Stomach (tissue), 9 donors: Measurements from ENCODE around the gene SLC4A1AP. TPM values are rescaled to one million over a fixed set of nuclear protein-coding genes. Genes with fewer than 3 reads are reported as not detected.

Source experiments
- DNase-seq, 2 donors: peaks; one replicate each; pipeline versions ENCODE4 v3.0.0 to v3.0.0-alpha.2; 2013 to 2019
- H3K27ac ChIP-seq, 5 donors: fragments of 200-600 bp in 4 of 5; sonication (generic) in 4 of 5; one replicate each; pipeline ENCODE4 v1.5.1; 2013 to 2019; ENCODE audit warnings: mild to moderate bottlenecking in 1 of 5, moderate library complexity in 1 of 5
- H3K27me3 ChIP-seq, 3 donors: fragments of 200-600 bp; sonication (generic); one replicate each; pipeline ENCODE4 v1.5.1; 2017 to 2019; ENCODE audit warnings: mixed run types in 1 of 3
- H3K36me3 ChIP-seq, 4 donors: fragments of 200-600 bp; sonication (generic); 1 replicate in 3 of 4; 2 replicates in 1 of 4; pipeline ENCODE4 v1.5.1; 2016 to 2019
- H3K4me1 ChIP-seq, 4 donors: fragments of 200-600 bp; sonication (generic); one replicate each; pipeline ENCODE4 v1.5.1; 2016 to 2019
- H3K4me3 ChIP-seq, 4 donors: fragments of 200-600 bp; sonication (generic) in 3 of 4; one replicate each; pipeline ENCODE4 v1.5.1; 2016 to 2019; ENCODE audit warnings: mild to moderate bottlenecking in 1 of 4
- H3K9me3 ChIP-seq, 4 donors: fragments of 200-600 bp; sonication (generic); one replicate each; pipeline ENCODE4 v1.5.1; 2016 to 2019
- EP300 ChIP-seq: sonication (generic); formaldehyde crosslinking; IDR thresholded peaks from one replicate; pipeline ENCODE4 v1.6.1; 2017; ENCODE audit warnings: antibody characterized with exemption
- POLR2A ChIP-seq, 4 donors: fragments of 450-650 bp; IDR thresholded peaks; one replicate each; pipeline ENCODE4 v1.6.1; 2016; ENCODE audit warnings: antibody characterized with exemption in 4 of 4, control low read depth in 2 of 4, mild to moderate bottlenecking in 1 of 4, moderate library complexity in 1 of 4
- POLR2AphosphoS5 ChIP-seq, 3 donors: sonication (generic); formaldehyde crosslinking; IDR thresholded peaks; one replicate each; pipeline ENCODE4 v1.6.1; 2016; ENCODE audit warnings: antibody characterized with exemption in 3 of 3
- WGBS, 5 donors: extraction: QIAGEN DNeasy Blood & Tissue Kit in 3 of 5; methylation state at CpG; one replicate each; pipeline versions ENCODE4 v1.1.5 to v1.1.7; 2013 to 2018; 5-methylcytosine and 5-hydroxymethylcytosine counted together
- intact Hi-C: fragments of 100-400 bp; cut with DNase I; formaldehyde crosslinking; loops from one replicate; pipeline ENCODE4 v1.15.1; 2023; ENCODE audit warnings: low total_unique reads
- polyA plus RNA-seq, 3 donors: library from polyadenylated mRNA; stranded (reverse); fragments of 200-250 nt; gene quantifications; one replicate each; pipeline ENCODE4 v1.2.3, GENCODE V29; 2013
- total RNA-seq, 5 donors: library from RNA; depleted of rRNA; stranded (reverse); fragments of >200 nt; gene quantifications; one replicate each; pipeline versions ENCODE4 v1.1.0 to v1.2.3, GENCODE V29; 2014 to 2016
- TF ChIP-seq, protein P1 (sequence below), 7 experiments: fragments of 450-650 bp in 4 of 7; fragments of 200-600 bp in 3 of 7; sonication (generic) in 3 of 7; IDR thresholded peaks; one replicate each; pipeline ENCODE4 v1.5.1; 2016 to 2019; ENCODE audit warnings: antibody characterized with exemption in 7 of 7, control low read depth in 2 of 7, mild to moderate bottlenecking in 1 of 7
- donor health status: healthy with polysubstance abuse.
- donor health status: Bipolar disorder and iron deficiency.
- donor health status: healthy.

SLC4A1AP gene
- total and polyA plus RNA-seq, 8 donors, result 11.2 to 58.9 (median 26.0) TPM

DNA sequence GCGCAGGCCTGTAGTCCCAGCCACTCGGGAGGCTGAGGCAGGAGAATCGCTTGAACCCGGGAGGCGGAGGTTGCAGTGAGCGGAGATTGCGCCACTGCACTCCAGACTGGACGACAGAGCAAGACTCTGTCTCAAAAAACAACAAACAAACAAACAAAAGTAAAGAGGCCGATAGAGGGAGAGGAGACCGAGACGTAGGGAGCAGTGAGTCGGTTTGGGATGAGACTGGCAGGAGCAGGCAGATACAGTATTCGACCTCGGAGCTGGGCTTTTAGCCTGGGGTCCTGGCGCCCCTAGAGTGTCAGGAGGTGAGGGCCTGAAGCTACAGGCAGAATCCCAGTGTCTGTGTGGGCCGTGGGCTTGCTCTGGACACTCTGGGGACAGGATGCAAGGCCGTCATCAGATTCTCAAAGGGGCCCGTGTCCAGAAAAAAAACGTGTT, 51.2 kb downstream of the SLC4A1AP start:
- peaks cover 9 to 23% (median 17%) of the 10 kb centered on the region in 4 donors for H3K4me1 ChIP-seq
- TF ChIP-seq POLR2A (IDR thresholded peaks at IDR 0.05) (no peak), POLR2AphosphoS5 (IDR thresholded peaks at IDR 0.05) (no peak), EP300 (no peak)
- TF ChIP-seq, protein P1, sequence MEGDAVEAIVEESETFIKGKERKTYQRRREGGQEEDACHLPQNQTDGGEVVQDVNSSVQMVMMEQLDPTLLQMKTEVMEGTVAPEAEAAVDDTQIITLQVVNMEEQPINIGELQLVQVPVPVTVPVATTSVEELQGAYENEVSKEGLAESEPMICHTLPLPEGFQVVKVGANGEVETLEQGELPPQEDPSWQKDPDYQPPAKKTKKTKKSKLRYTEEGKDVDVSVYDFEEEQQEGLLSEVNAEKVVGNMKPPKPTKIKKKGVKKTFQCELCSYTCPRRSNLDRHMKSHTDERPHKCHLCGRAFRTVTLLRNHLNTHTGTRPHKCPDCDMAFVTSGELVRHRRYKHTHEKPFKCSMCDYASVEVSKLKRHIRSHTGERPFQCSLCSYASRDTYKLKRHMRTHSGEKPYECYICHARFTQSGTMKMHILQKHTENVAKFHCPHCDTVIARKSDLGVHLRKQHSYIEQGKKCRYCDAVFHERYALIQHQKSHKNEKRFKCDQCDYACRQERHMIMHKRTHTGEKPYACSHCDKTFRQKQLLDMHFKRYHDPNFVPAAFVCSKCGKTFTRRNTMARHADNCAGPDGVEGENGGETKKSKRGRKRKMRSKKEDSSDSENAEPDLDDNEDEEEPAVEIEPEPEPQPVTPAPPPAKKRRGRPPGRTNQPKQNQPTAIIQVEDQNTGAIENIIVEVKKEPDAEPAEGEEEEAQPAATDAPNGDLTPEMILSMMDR (IDR thresholded peaks at IDR 0.05), result no peak
- intact Hi-C loops, result no loop called here
- H3K9me3 ChIP-seq, result no peaks in the 10 kb centered on the region
- H3K27ac ChIP-seq, result peak overlapping the region in 4 of 5 donors; percentile 53 to 84 (median 59)
- no peaks in the 10 kb centered on the region for H3K36me3 ChIP-seq
- peak overlapping the region; percentile 38 to 55 (median 47) for H3K4me3 ChIP-seq
- 70 to 75% (median 73%) methylated on average over 18 to 19 of the region's 19 CpGs for WGBS, 5 donors
- H3K27me3 ChIP-seq, result peaks cover 0 to 19% (median 3%) of the 10 kb centered on the region in 3 donors
- no peak for DNase-seq

DNA sequence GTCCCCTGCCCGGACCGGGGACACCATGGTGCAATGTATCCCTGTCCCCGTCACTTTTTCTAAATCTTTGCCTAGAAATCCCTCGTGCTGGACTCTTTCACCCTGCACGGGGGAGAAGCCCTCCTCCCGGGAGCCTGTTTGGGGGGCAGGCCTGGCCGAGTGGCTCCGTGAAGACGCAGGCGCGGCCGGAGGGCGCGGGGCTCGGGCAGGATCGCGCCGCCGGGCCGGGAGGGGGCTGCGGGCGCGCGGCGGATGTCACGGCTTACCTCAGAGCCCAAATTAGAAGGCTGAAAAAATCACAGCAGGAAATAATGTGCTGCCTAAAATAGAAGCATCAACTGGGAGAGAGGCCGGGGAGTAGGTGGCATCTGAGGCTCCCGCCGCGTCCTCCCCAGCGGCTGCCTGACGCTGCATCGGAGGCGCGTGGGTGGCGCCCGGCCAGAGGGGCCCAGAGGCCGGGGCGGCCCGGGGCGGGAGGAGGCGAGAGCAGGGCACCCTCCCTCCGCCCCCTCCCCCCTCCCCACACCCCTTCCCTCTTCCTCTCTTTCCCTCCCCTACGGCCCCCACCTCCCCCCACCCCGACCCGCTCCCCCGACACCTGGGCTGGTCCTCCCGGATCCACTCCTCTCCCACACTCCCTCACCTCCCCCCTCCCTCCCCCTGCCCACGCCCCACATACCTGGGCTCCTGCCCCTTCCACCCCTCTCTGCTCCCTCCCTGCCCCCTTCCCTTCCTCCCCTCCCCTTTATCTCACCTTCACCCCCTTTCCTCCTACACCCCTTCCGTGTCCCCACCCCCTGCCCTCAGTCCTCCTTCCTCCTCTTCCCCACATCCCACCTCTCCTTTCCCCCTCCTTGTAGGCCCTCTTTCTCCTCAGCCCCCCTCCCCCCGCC, 51.9 kb downstream of the SLC4A1AP start:
- H3K4me3 ChIP-seq, result peak overlapping the region; percentile 38 to 55 (median 47)
- 3 to 7% (median 6%) methylated on average over 36 to 50 of the region's 51 CpGs for WGBS, 5 donors
- TF ChIP-seq EP300, result no peak
- peak; percentile 55 to 61 (median 61) for TF ChIP-seq POLR2AphosphoS5 (IDR thresholded peaks at IDR 0.05)
- H3K36me3 ChIP-seq, result no peaks in the 10 kb centered on the region
- peak overlapping the region in 4 of 5 donors; percentile 53 to 84 (median 59) for H3K27ac ChIP-seq
- intact Hi-C loops, result no loop called here
- peaks cover 0 to 19% (median 3%) of the 10 kb centered on the region in 3 donors for H3K27me3 ChIP-seq
- H3K9me3 ChIP-seq, result no peaks in the 10 kb centered on the region
- DNase-seq, result peak in 1 of 2 donors; percentile 89
- peaks cover 9 to 23% (median 17%) of the 10 kb centered on the region in 4 donors for H3K4me1 ChIP-seq

DNA sequence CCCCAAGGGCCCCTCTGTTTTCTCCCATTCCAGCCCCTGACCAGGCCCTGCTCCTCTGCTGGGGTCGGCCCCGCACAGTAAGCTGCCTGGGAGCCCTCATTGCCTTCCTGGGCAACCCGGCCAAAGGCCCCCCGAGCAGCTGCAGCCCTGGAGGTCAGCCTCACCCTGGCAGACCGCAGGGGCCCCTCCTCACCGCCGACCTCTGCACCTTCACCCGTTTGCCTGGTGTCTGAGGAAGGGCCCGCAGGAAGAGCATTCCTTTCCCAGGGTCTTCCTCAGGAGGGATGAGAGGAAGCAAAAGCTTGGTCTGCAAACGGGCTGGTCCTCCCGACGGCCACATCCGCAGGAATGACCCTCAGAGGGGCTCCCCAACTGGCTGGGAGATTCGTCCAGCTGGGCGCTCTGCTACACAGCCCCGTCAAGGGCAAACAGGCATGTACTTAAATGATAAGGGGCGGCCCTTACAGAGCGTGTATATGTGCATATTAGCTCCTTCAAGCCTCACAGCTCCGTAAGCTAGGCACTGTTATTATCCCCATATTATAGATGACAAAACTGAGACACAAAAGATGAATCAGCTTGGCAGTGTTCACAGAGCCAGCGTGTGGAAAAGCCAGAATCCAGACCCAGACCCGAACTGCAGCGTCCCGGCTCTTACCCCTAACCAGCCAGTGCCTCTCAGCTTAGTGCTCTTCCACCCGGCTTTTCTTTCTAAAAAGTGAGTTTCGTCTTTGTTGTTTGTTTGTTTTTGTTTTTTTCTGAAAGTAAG, 52.8 kb downstream of the SLC4A1AP start:
- Histone ChIP-seq H3K27ac (peak overlapping the region in 3 of 5 donors; percentile 31 to 84 (median 53)), H3K4me3 (no peak overlapping the region), H3K27me3 (peaks cover 0 to 19% (median 3%) of the 10 kb centered on the region in 3 donors), H3K36me3 (no peaks in the 10 kb centered on the region), H3K4me1 (peaks cover 9 to 23% (median 17%) of the 10 kb centered on the region in 4 donors), H3K9me3 (no peaks in the 10 kb centered on the region)
- 58 to 69% (median 65%) methylated on average over 22 to 25 of the region's 25 CpGs for WGBS, 5 donors
- intact Hi-C loops, result no loop called here
- peak in 1 of 2 donors; percentile 52 for DNase-seq
- TF ChIP-seq POLR2A (IDR thresholded peaks at IDR 0.05) (no peak), POLR2AphosphoS5 (IDR thresholded peaks at IDR 0.05) (no peak), EP300 (no peak)
- TF ChIP-seq, protein P1 (IDR thresholded peaks at IDR 0.05), result no peak

DNA sequence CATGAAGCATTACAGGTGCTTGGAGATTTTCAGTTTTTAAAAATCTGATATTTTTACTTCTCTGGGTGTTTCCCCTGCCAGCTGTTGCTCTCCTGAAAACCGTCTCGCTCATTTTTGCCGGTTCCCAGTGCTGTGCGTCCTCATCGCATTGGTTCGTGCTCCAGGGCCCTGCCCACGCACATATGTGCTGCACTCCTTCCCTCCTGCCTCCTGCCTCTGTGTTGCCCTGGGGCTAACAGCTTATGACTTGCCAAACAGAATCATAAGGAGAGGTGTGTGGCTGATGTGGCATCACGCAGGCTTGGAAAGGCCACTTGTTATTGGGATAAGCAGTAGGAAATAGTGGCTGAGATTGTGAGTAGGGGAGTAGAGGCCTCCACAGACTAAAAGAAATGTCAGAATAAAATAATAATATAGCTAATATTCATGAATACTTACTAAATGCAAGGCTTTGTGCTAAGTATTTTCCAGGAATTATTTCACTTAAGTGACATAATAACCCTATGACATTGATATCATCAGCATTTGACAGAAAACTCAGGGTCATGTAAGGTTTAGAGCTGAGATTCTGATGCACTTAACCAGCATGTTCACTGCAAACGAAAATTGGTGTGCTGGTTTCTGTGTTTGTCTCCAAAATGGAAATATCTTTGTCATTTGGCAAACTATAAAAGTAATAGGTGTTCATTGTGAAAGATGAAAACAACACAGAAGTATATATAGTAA, 53.5 kb downstream of the SLC4A1AP start:
- TF ChIP-seq POLR2A (IDR thresholded peaks at IDR 0.05) (no peak), EP300 (no peak), POLR2AphosphoS5 (IDR thresholded peaks at IDR 0.05) (no peak)
- TF ChIP-seq, protein P1 (IDR thresholded peaks at IDR 0.05), result no peak
- Histone ChIP-seq H3K36me3 (no peaks in the 10 kb centered on the region), H3K4me1 (peaks cover 9 to 23% (median 17%) of the 10 kb centered on the region in 4 donors), H3K27ac (peak overlapping the region in 1 of 5 donors; percentile 84), H3K4me3 (no peak overlapping the region), H3K27me3 (peaks cover 0 to 19% (median 3%) of the 10 kb centered on the region in 3 donors), H3K9me3 (no peaks in the 10 kb centered on the region)
- WGBS, 5 donors, result 74 to 86% (median 82%) methylated on average over 9 of the region's 9 CpGs
- intact Hi-C loops, result no loop called here
- DNase-seq, result no peak
